KBM-7 (cell line): ENCODE measurements around the gene C22orf15.
A peak's percentile ranks its signal among the peaks of the same experiment; 100 is the strongest.

Experiments used
- DNase-seq: peaks from one replicate; pipeline ENCODE4 v3.0.0-alpha.2; 2015
- in situ Hi-C: fragments of 300-500 bp; cut with MboI; formaldehyde crosslinking; loops from 2 replicates; pipeline ENCODE4 v1.14.3; 2020; ENCODE audit warnings: low sequenced_read_pairs, low pct_unique_long_range_greater_than_20kb, mixed read lengths

Gene C22orf15

DNA sequence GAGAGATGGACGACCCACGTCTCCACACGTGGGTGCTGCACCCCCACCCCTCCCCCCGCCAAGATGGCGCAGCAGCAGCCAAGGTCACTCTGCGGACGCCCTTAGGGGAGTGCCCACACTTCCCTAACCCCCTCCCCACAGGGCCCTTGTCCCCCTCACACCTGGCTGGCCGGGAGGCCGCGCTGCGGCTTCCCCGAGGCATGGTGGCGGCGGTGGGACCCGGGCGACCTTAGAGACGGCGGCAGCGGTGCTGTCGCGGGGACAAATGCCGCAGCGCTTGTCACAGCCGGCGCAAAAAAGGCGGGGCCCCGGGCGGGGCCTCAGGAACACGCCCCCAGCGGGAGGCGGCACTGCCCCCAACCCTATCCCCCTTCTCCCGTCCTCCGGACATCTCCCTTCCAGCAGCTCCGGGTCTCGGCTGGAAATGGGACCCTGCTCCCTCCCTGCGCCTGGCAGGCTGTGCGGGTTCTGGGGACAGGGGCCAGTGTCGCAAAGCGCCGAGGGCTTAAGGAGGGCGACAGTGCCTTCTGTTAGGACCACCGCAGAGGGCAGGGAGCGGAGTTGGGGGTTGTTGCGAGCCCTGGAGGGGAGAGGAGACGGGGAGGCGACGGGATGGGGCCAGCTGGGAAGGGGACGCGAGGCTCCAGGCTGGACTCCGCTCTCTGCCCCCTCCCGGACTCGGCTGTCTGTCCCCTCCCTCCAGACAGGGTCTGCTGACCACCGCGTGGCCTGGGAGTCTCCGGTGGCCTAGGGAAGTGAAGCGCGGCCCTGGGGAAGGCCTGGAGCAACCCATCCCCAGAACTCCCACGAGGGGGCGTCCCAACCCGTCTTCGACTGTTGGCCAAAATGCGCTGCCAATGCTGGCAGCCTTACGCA, 5.1 kb downstream of the C22orf15 start, which contains the start of gene CHCHD10:
Gene CHCHD10, minus strand, starts transcription at position 300 of the 876 bp plus-strand sequence. Its CDS starts 98 bp downstream, at position 202.
- in situ Hi-C loops, result no loop called here
- peak; percentile 94 for DNase-seq

- DNase-seq, result no peak
- in situ Hi-C loops, result no loop called here
Measured at GRCh38 chr22:23769321-23769965, 6.7 kb downstream of the C22orf15 start.

GRCh38 chr22:23772315-23772648, 9.5 kb downstream of the C22orf15 start:
- in situ Hi-C loops, result no loop called here
- DNase-seq, result no peak

DNA sequence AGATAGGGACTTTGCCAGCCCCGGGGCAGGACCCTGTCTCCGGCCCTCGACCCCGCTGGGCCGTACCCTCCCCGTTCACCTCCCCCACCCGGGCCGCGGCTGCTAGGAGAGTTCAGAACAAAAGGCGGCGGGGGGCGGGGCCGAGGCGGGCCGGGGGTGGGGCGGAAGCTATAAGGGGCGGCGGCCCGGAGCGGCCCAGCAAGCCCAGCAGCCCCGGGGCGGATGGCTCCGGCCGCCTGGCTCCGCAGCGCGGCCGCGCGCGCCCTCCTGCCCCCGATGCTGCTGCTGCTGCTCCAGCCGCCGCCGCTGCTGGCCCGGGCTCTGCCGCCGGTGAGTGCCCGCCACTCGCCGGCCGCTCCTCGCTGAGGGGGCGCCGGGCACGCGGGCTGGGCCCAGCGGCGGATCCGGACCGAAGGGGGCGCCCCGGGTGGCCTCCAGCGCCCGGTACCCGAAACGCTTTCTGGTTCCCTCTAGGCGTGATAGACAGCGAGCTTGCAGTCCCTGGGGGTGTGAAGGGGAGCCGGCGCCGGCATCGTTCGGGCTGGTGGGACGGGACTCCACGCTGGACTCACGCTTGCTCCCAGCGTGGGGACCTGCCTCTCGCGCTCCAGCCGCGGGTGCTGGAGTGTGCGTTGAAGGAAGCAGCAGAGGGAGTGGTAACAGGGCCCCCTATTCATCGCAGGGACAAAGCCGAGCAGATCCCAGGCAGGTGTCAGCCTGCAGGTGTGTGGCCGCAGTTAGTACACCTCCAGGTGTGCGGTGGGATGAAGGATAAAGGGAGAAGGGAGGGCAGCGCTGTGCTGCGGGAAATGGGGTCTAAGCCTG, 10.1 kb downstream of the C22orf15 start, which contains the start of gene MMP11:
Gene MMP11, plus strand, starts transcription at position 201 of the 825 bp plus-strand sequence. Its CDS starts 22 bp downstream, at position 223.
- no peak for DNase-seq
- in situ Hi-C loops, result no loop called here

DNA sequence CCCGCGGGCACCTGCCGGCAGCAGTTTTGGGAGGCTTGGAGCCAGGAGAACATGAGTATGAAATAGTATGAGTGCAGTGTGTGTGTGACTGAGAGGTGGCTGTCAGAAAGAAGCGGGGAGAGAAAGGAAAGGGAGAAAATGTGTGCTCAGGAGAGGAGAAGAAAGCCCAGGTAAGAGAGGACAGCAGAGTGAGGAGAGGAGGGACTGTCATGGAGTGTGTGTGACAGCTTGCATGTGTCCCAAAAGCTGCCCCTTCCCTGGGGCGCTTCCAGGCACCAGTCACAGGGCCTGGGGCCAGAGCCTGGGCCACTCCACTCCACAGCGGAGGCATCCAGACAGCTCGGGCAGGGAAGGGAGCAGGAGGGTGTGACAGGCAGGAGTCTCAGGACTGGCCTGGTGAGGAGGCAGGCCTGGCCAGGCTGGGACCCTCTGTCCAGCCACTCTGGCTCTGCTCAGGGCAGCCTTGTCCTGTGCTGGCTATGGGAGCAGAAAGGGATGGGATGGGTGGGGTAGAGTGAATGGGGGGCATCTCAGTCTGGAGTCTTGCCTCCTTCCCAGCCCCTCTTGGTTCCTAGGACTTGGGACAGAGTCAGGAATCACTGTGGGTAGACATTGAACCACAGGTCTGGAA, 10.8 kb downstream of the C22orf15 start:
- in situ Hi-C loops, result no loop called here
- no peak for DNase-seq

DNA sequence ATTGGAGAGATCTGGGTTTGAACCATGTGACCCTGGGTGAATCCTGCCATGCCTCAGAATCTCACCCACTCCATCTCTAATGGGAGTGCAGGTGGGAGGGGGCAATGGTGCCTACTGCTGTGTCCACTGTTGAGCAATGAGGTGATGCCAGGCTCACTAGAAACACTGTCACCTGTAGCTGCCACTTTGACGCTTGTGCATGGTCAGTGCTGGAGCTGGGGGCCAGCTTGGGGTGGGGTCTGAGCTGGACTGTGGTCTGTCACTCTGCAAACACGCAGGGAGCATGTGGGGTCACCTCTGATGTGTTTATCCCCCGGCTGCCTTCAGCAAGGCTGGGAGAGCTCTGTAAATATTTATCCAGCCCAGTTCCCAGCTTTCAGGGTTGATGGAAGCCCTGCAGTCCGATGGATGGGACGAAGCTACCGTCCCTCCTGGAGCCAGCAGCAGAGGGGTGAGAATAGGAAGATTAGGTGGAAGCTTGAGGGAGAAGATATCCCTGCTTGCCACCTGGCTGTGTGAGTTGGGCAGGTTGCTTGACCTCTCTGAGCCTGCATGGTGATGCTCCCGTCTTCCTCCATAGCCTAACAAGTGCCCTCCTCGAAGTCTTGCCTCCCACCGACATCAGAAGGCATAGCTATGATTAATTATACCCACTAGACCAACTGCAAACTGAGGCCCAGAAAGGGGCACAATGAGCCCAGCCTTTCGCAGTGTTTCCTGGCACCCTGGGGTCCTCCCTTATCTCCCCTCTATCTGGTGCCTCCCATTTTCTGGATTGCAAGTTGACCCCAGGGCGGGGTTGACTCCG, 11.5 kb downstream of the C22orf15 start:
- in situ Hi-C loops, result no loop called here
- DNase-seq, result no peak

DNA sequence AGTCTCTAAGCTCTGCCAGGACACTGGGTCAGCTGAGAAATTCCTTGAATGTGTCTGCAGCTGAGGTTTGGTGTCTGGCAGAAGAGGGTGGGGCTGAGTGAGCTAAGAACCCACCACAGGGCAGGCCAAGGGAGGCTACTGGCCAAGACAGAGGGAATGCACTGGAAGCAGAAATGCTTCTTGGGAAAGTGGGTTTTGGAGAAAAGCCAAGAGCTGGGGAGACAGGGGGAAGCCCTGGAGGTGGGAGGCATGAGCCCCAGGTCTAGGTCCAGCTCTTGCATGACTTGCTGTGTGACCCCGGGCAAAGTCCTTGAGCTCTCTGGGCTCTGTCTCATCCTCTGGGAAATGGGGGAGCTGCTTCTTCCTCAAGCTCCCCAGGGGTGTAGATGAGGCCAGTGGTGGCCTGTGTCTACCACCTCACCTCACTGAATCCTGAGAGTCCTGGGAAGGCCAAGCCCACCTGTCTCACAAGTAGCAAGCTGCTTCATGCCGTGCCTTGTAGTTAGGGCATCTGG, 12.2 kb downstream of the C22orf15 start:
- in situ Hi-C loops, result no loop called here
- DNase-seq, result no peak

DNA sequence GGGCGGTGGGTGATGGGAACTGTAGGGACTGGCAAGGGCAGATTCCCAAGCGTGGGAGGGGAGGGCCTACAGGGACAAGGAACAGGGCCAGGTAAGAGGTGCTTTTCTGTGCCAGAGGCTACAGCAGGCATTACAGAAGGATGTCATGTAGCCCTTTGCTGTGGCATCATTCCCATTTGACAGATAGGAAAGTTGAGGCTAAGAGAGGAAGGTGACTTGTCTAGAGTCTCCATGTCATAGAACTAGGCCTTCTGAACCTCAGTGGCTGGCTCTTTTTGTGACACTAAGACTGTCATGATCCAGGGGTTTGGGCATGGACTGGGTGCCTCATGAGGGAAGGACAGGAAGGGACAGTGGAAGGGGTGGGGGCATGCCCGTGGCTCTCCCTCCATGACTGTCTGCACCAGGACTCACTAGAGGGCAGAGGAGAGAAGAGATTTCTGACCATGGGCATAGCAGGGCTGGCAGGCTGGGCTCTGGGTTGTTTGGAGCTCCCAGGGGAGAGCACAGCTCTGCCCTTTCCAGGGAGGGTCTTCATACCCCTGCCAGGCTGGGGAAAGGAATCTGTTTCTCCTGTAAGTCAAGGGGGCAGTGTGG, 13.1 kb downstream of the C22orf15 start:
- in situ Hi-C loops, result no loop called here
- DNase-seq, result no peak

- in situ Hi-C loops, result no loop called here
- no peak for DNase-seq
Measured at GRCh38 chr22:23777776-23778576, 15.2 kb downstream of the C22orf15 start.

GRCh38 chr22:23778577-23778900, 15.7 kb downstream of the C22orf15 start:
- in situ Hi-C loops, result no loop called here

GRCh38 chr22:23779083-23779482, 16.3 kb downstream of the C22orf15 start:
- DNase-seq, result no peak

More at GRCh38 chr22:23778577-23778900, 15.7 kb downstream of the C22orf15 start:
- DNase-seq, result no peak

DNA sequence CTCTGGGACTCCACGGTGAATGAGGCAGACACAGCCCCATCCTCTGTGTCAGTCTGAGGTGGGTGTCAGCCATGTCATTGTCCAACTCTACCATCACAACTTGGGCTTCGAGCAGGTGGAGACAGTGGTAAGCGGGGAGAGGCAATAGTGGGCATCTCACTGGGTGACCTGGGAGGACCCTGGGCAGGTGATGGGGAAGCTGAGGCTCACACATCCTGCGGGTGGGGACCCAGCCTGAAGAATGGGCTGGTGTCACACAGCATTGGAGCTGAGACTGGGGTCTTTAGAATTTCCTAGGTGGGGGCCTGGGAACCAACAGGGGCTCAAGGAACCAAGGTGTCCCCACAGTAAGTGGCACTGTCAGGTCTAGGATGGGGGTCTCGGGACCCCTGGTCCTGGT, 16.9 kb downstream of the C22orf15 start:
- no peak for DNase-seq
- in situ Hi-C loops, result no loop called here

More at GRCh38 chr22:23779083-23779482, 16.3 kb downstream of the C22orf15 start:
- in situ Hi-C loops, result no loop called here

- in situ Hi-C loops, result no loop called here
- DNase-seq, result no peak
Measured at GRCh38 chr22:23780146-23780748, 17.5 kb downstream of the C22orf15 start.

GRCh38 chr22:23781065-23781464, 18.3 kb downstream of the C22orf15 start:
- no peak for DNase-seq

GRCh38 chr22:23781511-23782183, 18.9 kb downstream of the C22orf15 start:
- no peak for DNase-seq
- in situ Hi-C loops, result no loop called here

More at GRCh38 chr22:23781065-23781464, 18.3 kb downstream of the C22orf15 start:
- in situ Hi-C loops, result no loop called here

GRCh38 chr22:23782252-23782651, 19.5 kb downstream of the C22orf15 start:
- in situ Hi-C loops, result no loop called here
- DNase-seq, result no peak
